Daoy (cell line): Measurements from ENCODE around the gene ERLEC1. TPM values are rescaled to one million over a fixed set of nuclear protein-coding genes. Genes with fewer than 3 reads are reported as not detected.
"Not testable (repeated sequence)": the region's sequence is repeated elsewhere in the genome, so short reads cannot be mapped to it uniquely, and the experiment has no call there.

ENCODE experiments used
- DNase-seq: peaks from one replicate; pipeline ENCODE4 v3.0.0-alpha.2; 2015; ENCODE audit warnings: low read depth
- total RNA-seq: library from RNA; depleted of rRNA; stranded (reverse); fragments of >200 nt; shearing (Covaris generic); gene quantifications from 2 replicates; pipeline ENCODE4 v1.2.3, GENCODE V29; 2014

ERLEC1 gene
- total RNA-seq, 1 experiment from 2014 or later: 71.9 TPM

GRCh38 chr2:53829273-53829979 is 42.6 kb downstream of the ERLEC1 start:
- no peak for DNase-seq

GRCh38 chr2:53829980-53830290 is 43.1 kb downstream of the ERLEC1 start:
- DNase-seq: not testable (repeated sequence)

GRCh38 chr2:53840580-53840979 is 53.7 kb downstream of the ERLEC1 start:
- no peak for DNase-seq

- not testable (repeated sequence) for DNase-seq
Measured at GRCh38 chr2:53841651-53842050, 54.8 kb downstream of the ERLEC1 start.

GRCh38 chr2:53842891-53843290 is 56.0 kb downstream of the ERLEC1 start:
- DNase-seq: no peak

GRCh38 chr2:53843595-53843994 is 56.8 kb downstream of the ERLEC1 start:
- DNase-seq: no peak

GRCh38 chr2:53848062-53848461 is 61.2 kb downstream of the ERLEC1 start:
- DNase-seq: no peak

- not testable (repeated sequence) for DNase-seq
Measured at GRCh38 chr2:53851052-53851757, 64.4 kb downstream of the ERLEC1 start.

GRCh38 chr2:53852532-53852931 is 65.7 kb downstream of the ERLEC1 start:
- DNase-seq: no peak

GRCh38 chr2:53854678-53855077 is 67.8 kb downstream of the ERLEC1 start:
- DNase-seq: no peak

GRCh38 chr2:53856272-53856671 is 69.4 kb downstream of the ERLEC1 start:
- no peak for DNase-seq

- DNase-seq: no peak
Measured at GRCh38 chr2:53859206-53860181, 72.7 kb downstream of the ERLEC1 start, which contains the start of gene GPR75. TSS of gene GPR75 (minus strand) at chr2:53859967. CDS start at chr2:53854756, 5,211 bp downstream.

GRCh38 chr2:53861824-53862223 is 75.0 kb downstream of the ERLEC1 start:
- no peak for DNase-seq

GRCh38 chr2:53863538-53864227 is 76.8 kb downstream of the ERLEC1 start:
- no peak for DNase-seq

- no peak for DNase-seq
Measured at GRCh38 chr2:53865264-53865663, 78.4 kb downstream of the ERLEC1 start.

- DNase-seq: no peak
Measured at GRCh38 chr2:53865962-53866361, 79.1 kb downstream of the ERLEC1 start.

- no peak for DNase-seq
Measured at GRCh38 chr2:53867169-53867568, 80.3 kb downstream of the ERLEC1 start.

GRCh38 chr2:53867773-53868172 is 80.9 kb downstream of the ERLEC1 start:
- no peak for DNase-seq
